ENCODE data around the gene OR6Q1.
"Not testable (repeated sequence)": the region's sequence is repeated elsewhere in the genome, so short reads cannot be mapped to it uniquely, and the experiment has no call there.

Gene OR6Q1, protein sequence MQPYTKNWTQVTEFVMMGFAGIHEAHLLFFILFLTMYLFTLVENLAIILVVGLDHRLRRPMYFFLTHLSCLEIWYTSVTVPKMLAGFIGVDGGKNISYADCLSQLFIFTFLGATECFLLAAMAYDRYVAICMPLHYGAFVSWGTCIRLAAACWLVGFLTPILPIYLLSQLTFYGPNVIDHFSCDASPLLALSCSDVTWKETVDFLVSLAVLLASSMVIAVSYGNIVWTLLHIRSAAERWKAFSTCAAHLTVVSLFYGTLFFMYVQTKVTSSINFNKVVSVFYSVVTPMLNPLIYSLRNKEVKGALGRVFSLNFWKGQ

DNA sequence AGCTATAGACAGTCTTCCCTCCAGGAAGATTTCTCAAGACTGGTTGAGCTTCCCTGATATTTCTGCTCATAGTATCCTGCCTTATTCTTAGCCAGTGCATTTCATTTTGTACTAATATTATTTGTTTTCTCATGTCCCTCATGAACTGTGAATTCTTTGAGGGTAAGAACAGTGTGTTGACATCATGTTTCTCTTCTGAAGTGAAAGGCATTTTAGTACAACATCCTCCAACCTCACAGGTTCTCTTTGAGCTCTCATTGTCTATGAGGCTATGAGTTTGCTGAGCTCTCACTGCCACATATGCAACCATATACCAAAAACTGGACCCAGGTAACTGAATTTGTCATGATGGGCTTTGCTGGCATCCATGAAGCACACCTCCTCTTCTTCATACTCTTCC, at the start of gene OR6Q1:
Gene OR6Q1, plus strand, starts transcription at position 301 of the 400 bp plus-strand sequence. Its CDS starts 0 bp downstream, at position 301.
- no peak for DNase-seq

DNA sequence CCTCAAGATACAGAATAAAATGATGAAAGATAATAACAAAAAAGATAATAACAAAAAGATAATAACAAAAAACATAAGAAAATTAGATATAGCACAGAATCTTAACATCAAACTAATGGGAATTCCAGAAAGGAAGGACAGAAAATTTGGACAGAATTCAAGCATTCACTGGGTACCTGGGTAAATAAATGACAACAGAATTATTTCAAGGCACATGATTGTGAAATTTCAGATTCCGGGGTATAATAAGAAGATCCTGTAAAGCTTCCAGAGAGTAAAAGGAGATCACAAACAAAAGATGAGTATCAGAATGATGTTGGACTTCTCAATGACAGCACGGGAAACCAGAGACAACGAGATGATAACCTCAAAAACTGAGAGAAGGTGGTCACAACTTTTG, 49.2 kb upstream of the OR6Q1 start:
- DNase-seq: no peak

DNA sequence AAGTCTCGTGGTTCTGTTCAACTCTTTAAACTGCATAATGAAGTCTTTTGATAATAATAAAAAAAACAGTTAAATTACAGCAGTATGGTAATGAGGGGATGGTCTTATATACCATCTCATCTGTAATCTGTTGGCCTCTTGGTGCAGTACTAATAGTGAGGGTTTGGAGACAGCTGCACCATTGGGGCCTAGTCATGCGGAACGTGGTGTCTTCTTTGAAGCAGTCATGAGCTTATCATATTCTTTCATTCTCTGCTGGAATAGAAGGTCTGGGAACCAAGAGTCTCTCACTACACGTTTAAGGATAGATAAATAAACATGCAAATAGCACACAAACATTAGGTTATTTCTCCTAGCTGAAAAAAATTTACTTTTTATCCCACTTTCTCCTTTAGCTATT, 48.0 kb upstream of the OR6Q1 start:
- no peak for DNase-seq

DNA sequence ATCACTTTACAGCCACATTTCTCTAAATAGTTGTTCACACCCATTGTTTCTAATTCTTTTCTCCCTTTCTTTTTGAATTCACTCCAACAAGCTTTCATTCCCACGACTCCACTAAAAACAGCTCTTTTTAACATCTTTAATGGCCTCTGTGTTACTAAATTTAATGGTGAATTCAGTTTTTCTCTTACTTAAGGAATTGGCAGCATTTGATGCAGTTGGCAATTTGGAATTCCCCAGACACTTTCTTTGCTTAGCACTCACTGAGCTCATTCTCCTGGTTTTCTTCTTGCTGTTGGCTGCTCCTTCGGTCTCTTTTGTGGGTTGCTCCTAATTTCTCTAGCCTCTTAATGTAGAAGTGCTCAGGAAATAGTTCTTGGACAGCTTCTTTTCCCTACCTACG, 47.6 kb upstream of the OR6Q1 start:
- no peak for DNase-seq

DNA sequence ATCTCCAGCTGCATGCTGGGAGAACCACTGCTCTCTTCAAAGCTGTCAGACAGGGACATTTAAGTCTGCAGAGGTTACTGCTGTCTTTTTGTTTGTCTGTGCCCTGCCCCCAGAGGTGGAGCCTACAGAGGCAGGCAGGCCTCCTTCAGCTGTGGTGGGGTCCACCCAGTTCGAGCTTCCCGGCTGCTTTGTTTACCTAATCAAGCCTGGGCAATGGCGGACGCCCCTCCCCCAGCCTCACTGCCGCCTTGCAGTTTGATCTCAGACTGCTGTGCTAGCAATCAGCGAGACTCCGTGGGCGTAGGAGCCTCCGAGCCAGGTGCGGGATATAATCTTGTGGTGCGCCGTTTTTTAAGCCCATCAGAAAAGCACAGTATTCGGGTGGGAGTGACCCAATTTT, 31.2 kb upstream of the OR6Q1 start:
- not testable (repeated sequence) for DNase-seq

DNA sequence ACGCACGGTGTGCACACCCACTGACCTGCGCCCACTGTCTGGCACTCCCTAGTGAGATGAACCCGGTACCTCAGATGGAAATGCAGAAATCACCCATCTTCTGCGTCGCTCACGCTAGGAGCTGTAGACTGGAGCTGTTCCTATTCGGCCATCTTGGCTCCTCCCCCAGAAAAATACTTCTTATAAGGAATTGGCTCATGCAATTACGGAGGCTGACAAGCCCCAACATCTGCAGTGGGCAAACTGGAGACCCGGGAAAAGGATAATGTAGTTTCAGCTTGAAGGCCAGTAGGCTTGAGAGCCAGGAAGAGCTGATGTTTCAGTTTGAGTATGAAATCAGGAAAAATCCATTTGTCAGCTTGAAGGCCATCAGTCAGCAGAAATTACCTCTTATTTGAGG, 30.7 kb upstream of the OR6Q1 start:
- not testable (repeated sequence) for DNase-seq

DNA sequence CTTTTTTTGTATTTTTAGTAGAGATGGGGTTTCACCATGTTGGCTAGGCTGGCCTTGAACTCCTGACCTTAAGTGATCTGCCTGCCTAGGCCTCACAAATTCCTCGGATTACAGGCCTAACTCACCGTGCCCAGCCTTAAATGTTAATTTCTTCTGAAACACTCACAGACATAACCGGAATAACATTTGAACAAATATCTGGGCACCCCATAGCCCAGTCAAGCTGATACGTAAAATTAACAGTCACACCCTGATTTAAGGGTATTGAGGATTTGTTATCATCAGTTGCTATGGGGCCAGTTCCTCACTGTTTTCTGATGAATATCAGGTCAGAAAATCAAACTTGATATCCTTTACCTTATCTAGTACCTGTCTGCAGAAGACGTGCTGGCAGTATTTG, 30.1 kb upstream of the OR6Q1 start:
- DNase-seq: no peak

DNA sequence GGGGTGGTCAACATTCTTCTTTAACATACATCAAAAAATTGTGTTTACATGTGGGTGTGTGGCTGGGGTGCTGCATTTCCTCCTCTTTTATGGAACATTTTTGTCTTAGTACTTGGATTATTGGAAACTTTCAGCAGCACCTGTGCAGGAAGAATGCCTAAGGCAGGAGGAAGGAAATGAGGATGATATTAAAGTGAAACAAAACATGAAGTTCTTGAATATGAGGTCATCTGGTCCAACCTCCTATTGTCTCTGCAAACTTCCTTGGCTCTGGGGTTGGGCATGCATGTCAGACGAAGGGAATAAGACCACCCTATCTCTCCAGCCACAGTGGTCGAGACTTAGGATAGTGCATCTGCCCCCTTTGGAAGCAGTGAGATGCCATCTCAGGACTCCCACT, 27.7 kb upstream of the OR6Q1 start:
- no peak for DNase-seq

DNA sequence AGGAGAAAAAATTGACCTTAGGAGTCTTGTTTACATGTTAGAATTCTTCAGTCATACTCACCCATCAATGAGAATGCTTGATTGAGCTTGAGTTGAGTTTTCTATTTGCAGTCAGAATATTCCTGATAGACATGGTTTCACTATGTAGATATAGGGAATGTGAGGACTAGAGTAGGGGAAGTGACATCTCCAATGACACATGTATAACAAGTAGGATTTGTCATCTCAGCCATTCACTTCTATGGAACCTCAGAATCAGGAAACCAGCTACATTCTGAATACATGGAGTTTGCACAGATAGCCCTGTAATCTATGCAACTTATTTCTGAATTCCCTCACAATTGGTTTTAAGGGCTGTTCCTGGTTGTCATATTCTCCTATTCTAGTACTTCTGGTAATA, 27.2 kb upstream of the OR6Q1 start:
- no peak for DNase-seq

DNA sequence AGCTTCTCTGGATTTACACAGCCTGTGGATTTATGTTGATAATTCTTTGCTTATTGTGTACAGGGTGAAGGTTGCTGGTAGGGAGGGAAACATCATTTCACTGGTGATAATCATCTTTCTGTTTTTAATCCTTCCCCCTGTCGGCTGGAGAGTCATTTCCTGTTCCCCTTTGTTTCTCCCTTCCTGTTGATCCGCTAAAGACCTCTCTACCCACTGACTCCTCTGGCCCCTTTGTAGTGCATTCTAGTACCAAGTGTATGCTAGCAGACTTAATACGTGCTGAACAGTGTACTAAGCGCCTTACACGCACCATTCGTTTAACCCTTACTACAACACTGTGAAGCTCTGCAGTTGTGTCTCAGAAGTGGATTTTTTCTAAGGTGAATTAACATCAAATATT, 26.1 kb upstream of the OR6Q1 start:
- DNase-seq: no peak

DNA sequence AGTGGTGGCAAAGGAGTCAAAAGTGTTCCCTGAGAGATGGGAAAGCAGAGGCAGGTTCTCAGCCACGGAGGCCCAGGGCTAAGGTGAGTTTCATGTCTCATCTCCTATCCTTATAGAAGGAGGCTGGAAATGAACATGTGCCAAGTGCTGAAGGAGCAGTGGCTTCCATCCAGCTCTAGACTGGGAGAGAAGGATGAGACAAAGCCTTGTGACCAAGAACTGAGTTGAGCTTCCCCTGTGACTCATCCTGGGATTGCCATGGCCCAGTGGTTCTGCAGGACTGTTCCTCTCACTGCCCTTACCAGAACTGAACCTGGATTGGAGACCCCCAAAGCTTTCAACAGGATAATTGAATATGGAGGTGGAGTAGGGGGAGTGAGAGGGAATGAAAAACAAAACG, 23.8 kb upstream of the OR6Q1 start:
- DNase-seq: no peak

DNA sequence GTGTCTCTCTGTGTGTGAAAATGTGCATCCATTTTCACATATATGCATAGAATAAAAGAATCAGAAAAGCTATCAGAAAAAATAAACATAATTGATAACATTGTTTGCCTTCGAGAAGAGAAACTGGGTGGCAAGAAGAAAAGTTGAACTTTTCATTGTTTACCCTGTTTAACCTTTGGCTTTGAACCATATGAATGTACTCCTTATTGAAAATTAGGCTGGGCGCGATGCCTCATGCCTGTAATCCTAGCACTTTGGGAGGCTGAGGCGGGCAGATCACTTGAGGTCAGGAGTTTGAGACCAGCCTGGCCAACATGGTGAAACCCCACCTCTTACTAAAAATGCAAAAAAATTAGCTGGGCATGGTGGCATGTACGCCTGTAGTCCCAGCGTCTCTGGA, 19.0 kb upstream of the OR6Q1 start:
- DNase-seq: no peak

DNA sequence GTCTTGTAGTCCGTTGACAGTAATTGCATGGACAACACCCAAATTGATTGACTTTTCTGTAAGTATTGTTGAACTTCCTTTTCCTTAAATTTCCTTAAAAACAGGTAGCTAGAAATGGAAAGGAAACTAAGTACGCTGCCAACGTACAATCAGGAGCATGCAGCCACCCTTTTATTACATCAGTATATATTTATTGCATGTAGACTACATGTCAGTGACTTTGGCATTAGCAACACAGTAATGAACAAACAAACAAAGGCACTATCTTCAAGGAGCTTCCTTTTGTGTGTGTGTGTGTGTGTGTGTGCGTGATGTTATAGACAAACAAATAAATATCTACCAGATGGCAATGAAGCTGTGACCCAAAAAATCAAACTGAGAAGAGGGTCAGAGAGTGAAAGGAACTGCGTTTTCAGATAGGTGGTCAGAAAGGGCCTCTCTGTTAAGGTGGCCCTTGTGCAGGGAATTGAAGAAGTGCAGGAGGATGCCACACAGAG, 7.3 kb upstream of the OR6Q1 start, which contains the start of gene OR9Q1:
Gene OR9Q1, plus strand, starts transcription at position 447 of the 497 bp plus-strand sequence. CDS start 155,564 bp downstream, outside the sequence.
- DNase-seq: no peak

DNA sequence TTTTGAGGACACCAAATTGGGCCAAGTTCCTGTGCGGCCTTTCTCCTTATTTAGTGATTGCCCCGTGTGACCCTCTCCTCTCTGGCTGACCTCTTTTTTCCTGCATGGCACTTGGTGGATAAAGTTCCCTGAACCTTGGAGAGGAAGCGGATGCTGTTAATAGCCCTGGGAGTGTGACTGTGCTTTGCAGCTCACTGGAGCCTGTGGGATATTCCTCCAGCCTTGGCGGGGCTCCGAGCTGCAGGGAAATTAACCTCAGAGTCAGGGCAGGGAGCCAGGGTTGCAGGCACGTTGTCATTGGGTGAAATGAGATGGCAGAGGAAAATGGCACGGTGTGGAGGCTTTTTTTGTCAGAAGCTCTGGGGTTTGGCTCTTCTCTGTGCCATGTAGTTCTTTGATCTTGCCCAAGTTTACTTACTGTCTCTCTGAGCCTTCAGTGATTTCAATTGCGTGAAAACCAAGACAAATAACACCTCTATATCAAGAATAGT, 6.1 kb upstream of the OR6Q1 start:
- no peak for DNase-seq

DNA sequence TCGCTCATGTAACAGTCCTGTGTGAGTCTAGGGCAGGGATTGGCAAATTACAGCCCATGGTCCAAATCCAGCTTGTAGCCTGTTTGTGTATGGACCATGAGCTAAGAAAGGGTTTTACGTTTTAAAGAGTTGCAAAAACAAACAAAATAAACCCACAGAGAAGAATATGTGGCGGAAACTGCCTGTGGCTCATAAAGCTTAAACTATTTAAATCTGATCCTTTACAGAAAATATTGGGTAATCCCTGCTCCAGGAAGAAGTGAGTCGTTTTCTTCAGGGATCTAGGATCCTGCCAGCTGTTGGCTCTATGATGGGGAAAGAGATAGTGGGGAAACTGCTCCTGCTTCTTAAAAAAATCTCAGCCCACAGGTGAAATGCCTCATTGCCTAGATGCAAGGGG, 3.4 kb upstream of the OR6Q1 start:
- DNase-seq: no peak

DNA sequence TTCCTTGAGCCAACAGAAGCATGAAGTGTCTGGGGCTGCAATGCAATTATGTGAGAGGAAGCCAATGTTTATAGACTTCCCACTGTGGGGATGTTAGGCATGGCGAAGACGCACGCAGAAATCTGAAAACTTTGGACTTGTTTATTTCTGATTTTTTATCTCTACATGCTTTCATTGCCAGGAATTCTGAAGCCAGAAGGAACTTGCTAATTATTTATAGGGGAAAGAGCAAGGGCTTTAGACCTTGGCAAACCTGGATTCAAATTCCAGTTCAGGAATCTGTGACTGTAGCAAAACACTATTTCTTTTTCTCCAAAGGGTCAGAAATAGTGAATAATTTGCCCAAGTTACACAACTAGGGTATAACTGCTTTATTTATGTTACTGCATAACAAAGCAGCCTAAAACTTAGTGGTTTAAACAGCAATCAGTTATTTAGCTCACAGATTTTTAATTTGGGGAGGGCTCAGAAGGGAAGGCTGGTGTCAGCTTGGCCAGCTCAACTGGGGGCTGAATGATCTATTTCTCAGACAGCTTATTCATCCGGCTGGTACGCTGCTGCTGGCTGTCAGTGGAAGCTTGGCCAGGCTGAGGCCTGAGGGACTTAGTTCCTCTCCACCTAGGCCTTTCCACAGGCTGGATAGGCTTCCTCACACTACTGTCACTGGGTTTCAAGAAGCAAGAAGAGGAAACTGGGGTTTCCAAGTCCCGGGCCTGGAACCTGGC, 1.9 kb upstream of the OR6Q1 start:
- DNase-seq: no peak

DNA sequence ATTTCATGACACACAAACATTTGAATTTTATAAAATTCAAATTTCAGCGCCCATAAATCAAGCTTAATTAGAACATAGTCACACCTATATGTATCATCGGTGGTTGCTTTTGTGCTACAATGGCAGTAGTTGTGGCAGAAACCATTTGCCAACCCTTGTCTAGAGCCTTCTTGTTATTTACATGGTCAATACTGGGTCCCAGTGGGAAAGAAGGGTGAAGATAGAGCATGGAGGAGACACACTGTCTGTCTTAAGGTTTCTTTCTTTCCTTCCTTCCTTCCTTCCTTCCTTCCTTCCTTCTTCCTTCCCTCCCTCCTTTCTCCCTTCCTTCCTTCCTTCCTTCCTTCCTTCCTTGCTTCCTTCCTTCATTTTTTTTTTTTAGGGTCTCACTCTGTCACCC, 3.7 kb downstream of the OR6Q1 start:
- no peak for DNase-seq

DNA sequence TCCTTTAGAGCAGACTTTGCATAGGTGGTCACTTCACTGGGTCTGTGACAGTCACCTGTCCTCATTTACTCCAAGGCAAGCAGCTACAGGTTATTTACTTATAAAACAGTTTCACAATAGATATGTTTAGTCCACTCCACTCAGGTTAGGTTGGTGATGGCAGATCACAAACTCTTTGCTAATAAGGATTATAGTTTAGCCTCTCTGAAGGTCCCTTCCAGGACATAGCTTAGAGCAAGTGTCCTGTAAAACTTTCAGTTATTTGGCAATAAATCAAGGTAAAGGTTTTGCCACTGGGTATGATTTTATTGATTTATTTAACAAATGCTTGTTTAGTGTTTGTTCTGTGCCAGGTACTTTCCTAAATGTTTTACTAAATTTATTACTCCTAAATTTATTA, 8.8 kb downstream of the OR6Q1 start:
- DNase-seq: no peak

DNA sequence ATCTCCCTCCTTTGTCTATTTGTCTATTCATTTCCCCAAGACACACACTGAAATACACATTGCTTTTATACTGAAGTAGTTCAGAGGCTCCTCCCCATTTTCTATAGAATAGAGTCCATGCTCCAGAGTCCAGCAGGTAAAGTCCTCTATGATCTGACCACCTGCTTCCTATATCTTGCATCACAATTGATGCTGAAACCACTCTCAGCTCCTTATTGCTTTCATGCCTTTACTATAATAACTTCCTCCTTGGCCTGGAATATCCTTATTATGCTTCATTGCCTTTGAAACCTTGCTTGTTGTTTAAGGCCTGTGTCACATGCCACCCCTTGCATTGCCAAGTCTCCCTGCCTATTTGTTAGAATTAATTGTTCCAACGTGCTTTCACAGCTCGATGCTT, 12.6 kb downstream of the OR6Q1 start:
- DNase-seq: no peak

DNA sequence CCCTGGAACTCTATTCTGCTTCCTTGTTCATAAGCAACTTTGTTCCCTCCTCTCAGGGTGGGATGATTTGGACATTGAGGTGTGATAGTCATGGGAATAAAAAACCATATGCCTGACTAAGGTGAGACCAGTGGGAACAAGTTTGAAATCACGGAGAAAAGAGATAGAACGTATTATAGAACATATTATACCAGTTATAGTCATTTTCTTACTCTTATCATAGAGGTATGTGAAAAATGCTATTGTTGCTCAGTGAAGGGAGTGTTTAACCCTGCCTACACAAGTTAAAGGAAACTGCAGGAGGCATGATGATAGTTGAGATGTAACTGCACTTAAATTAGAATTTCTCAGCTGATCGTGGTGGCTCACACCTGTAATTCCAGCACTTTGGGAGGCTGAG, 15.5 kb downstream of the OR6Q1 start:
- no peak for DNase-seq

DNA sequence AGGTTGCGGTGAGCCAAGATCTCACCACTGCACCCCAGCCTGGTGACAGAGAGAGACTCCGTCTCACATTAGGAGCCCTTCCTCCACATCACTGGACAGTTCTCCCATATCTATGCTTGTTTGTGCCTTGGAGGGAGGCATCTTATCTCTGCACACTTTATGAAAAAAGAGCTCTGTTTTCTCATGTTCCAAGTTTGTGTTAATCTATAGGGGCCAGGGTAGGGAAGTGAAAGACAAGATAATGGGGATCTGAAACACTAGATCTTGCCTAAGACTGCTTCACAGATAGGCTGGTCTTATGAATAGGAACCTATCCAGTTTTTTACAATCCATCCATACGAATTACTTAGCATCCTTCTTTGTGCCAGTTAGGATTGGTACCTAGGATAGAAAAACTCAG, 17.1 kb downstream of the OR6Q1 start:
- no peak for DNase-seq

DNA sequence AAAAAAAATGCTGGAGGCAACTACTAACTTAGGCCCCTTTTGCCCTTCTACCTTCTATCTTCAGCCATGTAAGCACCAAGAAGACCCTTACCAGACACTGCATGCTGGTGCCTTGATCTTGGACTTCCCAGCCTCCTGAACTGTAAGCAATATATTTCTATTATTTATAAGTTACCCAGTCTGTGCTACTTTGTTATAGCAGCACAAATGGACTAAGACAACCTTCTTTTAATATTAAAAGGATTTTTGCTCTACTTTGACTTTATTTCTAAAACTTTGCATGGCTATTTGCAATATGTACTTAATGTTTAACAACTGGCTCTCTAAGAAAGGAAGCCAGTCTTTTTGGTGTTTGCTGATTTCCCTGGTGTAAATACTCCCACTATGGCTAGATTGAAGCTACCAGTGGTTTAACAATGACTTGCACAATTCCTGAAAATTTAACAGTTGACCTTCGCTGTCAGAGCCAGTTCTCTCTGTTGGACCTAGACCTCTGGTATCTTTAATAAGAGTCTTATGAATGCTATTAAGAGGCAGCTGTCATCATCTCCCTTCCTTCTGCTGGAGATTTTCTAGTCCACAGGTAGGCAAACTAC, 25.2 kb downstream of the OR6Q1 start:
- DNase-seq: no peak

DNA sequence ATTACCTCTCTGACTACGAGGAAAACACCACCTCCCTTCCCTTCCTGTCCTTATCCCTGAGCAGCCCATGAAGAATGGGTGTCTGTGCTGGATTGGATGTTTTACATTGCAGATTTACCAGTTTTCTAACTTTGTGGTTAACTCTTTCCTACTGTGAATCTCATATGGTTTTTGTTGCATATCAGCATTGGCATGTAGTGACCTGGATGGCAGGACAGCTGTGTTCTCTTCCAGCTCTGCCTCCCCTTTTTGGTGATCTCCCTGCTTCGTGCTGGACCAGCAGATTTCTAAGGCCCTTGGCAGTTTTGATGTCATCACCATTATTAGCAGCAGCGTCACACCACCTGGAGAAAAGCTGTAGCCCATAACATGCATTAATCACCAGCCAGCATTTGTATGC, 26.7 kb downstream of the OR6Q1 start:
- no peak for DNase-seq
